ENCODE results near the gene STK35. TPM values are rescaled to one million over a fixed set of nuclear protein-coding genes. Genes with fewer than 3 reads are reported as not detected.

Gene STK35
- total and polyA plus RNA-seq, 2 experiments from 2014 or later, result 14.2 to 59.7 TPM

- Histone ChIP-seq H3F3A (replicated peaks; ENCODE audit: low read depth) (no peaks in the 10 kb centered on the region), H3K9me2 (ENCODE audit: insufficient read depth) (no peaks in the 10 kb centered on the region), H2AFZ (no peak overlapping the region), H3K4me1 (ENCODE audit: insufficient read depth) (peaks cover 4% of the 10 kb centered on the region), H3K4me2 (no peak overlapping the region), H3K27me3 (ENCODE audit: insufficient read depth) (no peaks in the 10 kb centered on the region), H3K79me2 (replicated peaks; ENCODE audit: insufficient read depth) (no peaks in the 10 kb centered on the region), H3K4me3 (no peak overlapping the region), H3K27ac (ENCODE audit: low read depth) (no peak overlapping the region), H4K20me1 (replicated peaks; ENCODE audit: insufficient read depth) (no peaks in the 10 kb centered on the region), H3K36me3 (ENCODE audit: insufficient read depth) (no peaks in the 10 kb centered on the region)
- H3K27ac Mint-ChIP-seq, result no peak overlapping the region
- no peak for TF ChIP-seq ETS1 (IDR thresholded peaks at IDR 0.05)
- TF ChIP-seq EZH2 (IDR thresholded peaks at IDR 0.05; ENCODE audit: low read depth, unreplicated experiment), result no peak
- no peak for TF ChIP-seq ZNF114 (CRISPR knock-in tag; IDR thresholded peaks at IDR 0.05)
- TF ChIP-seq ZNF462 (CRISPR knock-in tag; IDR thresholded peaks at IDR 0.05), result no peak
- TF ChIP-seq JUNB (IDR thresholded peaks at IDR 0.05; ENCODE audit: unreplicated experiment), result no peak
- TF ChIP-seq EZH2phosphoT487 (IDR thresholded peaks at IDR 0.05; ENCODE audit: unreplicated experiment), result no peak
- no peak for TF ChIP-seq POLR2AphosphoS5 (IDR thresholded peaks at IDR 0.05; ENCODE audit: low read depth)
- TF ChIP-seq REST (IDR thresholded peaks at IDR 0.05; ENCODE audit: unreplicated experiment), result no peak
- H3K27me3 Mint-ChIP-seq (ENCODE audit: insufficient read depth, low read depth, poor library complexity), result peaks cover 3% of the 10 kb centered on the region
- H3K4me3 Mint-ChIP-seq, result no peak overlapping the region
- ATAC-seq (no peak), DNase-seq (ENCODE audit: low spot score) (no peak)
- peaks cover 11% of the 10 kb centered on the region; the same call in 2 of the 3 replicates for H3K4me1 Mint-ChIP-seq
- no peaks in the 10 kb centered on the region for H3K36me3 Mint-ChIP-seq (ENCODE audit: low read depth)
- H3K9me3 Mint-ChIP-seq, result no peaks in the 10 kb centered on the region; the same call in 2 of the 3 replicates
These were observed 7.7 kb upstream of the STK35 start for GRCh38 chr20:2093883-2094282.
